ENCODE measurements around the gene PLA2G4D.

PLA2G4D gene

DNA sequence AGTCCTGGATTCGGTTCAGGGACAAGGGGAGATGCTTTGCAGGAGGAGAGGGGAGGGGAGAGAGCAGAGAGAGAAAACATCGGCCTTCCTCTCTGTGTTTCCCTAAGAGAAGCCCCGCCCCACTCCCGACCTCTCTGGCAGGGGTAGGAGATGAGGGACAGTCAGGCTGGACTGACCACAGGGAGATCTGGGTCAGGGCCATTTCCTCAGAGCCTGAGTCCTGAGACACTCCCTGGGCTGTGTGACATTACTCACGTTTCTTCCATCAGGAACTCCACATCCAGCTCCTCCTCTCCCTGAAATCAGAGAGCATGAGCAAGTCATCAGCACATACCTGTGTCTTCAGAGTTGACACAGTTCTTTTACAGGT is 9.1 kb downstream of the PLA2G4D start:
- Histone ChIP-seq H3K4me1 (ENCODE audit: control insufficient read depth, insufficient read depth, low read length, poor library complexity, severe bottlenecking) (peaks cover 5% of the 10 kb centered on the region), H3K36me3 (ENCODE audit: control insufficient read depth, insufficient read depth, low read length) (no peaks in the 10 kb centered on the region), H3K27me3 (replicated peaks; ENCODE audit: control insufficient read depth, insufficient read depth, low read length, poor library complexity, severe bottlenecking) (peaks cover 2% of the 10 kb centered on the region), H3K27ac (ENCODE audit: insufficient read depth, low read length, poor library complexity, severe bottlenecking) (no peak overlapping the region), H3K4me3 (ENCODE audit: insufficient read depth, low read depth, low read length, poor library complexity, severe bottlenecking) (no peak overlapping the region), H3K9me3 (ENCODE audit: control insufficient read depth, low read length) (no peaks in the 10 kb centered on the region)
- DNase-seq = no peak

DNA sequence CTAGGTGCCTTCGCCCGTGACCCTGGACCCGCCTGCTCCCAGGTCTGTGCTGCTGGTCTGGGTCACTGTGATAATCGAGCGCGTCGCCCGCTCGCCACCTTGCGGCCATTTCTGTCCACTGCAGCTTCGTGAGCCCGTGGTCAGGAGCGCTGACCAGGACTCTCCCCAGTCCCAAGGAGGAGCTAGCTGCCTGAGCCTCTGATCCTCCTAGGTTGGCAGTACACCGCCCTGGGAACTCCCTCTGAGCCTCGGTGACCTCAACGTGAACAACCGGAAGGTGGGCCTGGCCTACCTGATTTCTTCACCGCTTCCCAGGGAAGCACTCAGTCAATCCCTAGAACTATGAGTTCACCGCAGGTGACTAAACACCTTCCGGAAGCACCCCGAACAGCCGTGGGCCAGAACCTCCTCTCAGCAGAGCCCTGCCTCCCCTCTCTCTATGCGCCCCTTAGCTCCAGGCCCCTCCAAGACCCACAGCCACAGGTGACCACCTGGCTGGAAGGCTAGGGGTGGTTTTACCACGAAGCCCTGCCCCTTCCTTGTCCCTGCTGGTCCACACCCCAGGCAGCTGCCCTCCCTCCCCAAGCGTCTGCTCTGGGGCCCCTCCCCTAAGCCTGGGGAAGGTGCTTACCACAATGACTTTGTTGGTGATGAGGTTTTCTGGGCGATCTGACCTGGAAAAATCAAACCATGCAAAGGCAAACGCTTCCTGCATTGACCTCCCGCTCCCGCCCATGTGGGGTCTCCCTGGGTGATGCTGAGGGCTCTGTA is 9.7 kb downstream of the PLA2G4D start:
- Histone ChIP-seq H3K27ac (ENCODE audit: insufficient read depth, low read length, poor library complexity, severe bottlenecking) (no peak overlapping the region), H3K4me3 (ENCODE audit: insufficient read depth, low read depth, low read length, poor library complexity, severe bottlenecking) (no peak overlapping the region), H3K4me1 (ENCODE audit: control insufficient read depth, insufficient read depth, low read length, poor library complexity, severe bottlenecking) (peaks cover 5% of the 10 kb centered on the region), H3K9me3 (ENCODE audit: control insufficient read depth, low read length) (no peaks in the 10 kb centered on the region), H3K36me3 (ENCODE audit: control insufficient read depth, insufficient read depth, low read length) (no peaks in the 10 kb centered on the region), H3K27me3 (replicated peaks; ENCODE audit: control insufficient read depth, insufficient read depth, low read length, poor library complexity, severe bottlenecking) (peaks cover 2% of the 10 kb centered on the region)
- DNase-seq = peak; percentile 9 to 27 (median 10)

- no peak overlapping the region for H3K4me3 ChIP-seq (ENCODE audit: insufficient read depth, low read depth, low read length, poor library complexity, severe bottlenecking)
- no peak for DNase-seq
- H3K4me1 ChIP-seq (ENCODE audit: control insufficient read depth, insufficient read depth, low read length, poor library complexity, severe bottlenecking) = peaks cover 5% of the 10 kb centered on the region
- no peak overlapping the region for H3K27ac ChIP-seq (ENCODE audit: insufficient read depth, low read length, poor library complexity, severe bottlenecking)
- no peaks in the 10 kb centered on the region for H3K36me3 ChIP-seq (ENCODE audit: control insufficient read depth, insufficient read depth, low read length)
- no peaks in the 10 kb centered on the region for H3K9me3 ChIP-seq (ENCODE audit: control insufficient read depth, low read length)
- peaks cover 2% of the 10 kb centered on the region for H3K27me3 ChIP-seq (replicated peaks; ENCODE audit: control insufficient read depth, insufficient read depth, low read length, poor library complexity, severe bottlenecking)
Measured at GRCh38 chr15:42083916-42084315, 10.4 kb downstream of the PLA2G4D start.

GRCh38 chr15:42083605-42083908 is 10.8 kb downstream of the PLA2G4D start:
- Histone ChIP-seq H3K9me3 (ENCODE audit: control insufficient read depth, low read length) (no peaks in the 10 kb centered on the region), H3K27me3 (replicated peaks; ENCODE audit: control insufficient read depth, insufficient read depth, low read length, poor library complexity, severe bottlenecking) (peaks cover 2% of the 10 kb centered on the region), H3K4me3 (ENCODE audit: insufficient read depth, low read depth, low read length, poor library complexity, severe bottlenecking) (no peak overlapping the region), H3K27ac (ENCODE audit: insufficient read depth, low read length, poor library complexity, severe bottlenecking) (no peak overlapping the region), H3K4me1 (ENCODE audit: control insufficient read depth, insufficient read depth, low read length, poor library complexity, severe bottlenecking) (peaks cover 5% of the 10 kb centered on the region), H3K36me3 (ENCODE audit: control insufficient read depth, insufficient read depth, low read length) (no peaks in the 10 kb centered on the region)
- DNase-seq = no peak

DNA sequence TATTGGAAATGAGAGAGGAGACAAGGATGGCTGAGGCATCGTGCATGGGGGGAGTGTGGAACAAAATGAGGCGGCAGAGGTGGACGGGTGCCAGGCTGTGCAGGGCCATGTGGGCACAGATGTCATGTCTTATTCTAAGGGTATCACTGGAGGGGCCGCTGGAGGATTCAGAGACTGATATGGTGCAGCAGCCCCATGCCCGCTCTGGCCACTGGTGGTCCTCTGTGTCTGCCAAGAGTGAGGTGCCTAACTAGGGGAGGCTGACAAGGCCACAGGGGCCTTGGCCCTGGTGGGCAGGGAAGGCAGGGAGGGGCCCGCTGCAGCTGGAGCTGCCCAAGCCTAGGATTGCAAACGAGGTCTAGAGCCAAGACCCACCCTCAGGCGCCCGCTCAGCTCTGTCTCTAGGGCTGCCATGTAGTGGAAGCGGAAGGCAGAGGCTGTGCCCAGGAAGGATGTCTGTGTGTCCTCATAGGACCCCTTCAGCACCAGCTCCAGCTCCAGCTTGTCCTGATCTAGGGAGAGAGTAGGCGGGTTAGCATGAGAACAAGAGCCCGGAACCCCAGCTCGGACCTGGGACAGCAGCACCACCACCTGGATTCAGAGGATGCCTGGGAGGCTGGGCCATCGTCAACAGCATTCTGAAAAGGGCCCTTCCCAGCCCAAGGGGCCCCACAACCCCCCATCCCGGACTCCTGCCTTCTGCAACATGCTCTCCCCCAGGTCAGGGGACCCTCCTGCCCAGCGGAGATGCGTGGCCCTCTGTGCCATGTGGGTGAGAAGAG is 11.3 kb downstream of the PLA2G4D start:
- no peaks in the 10 kb centered on the region for H3K36me3 ChIP-seq (ENCODE audit: control insufficient read depth, insufficient read depth, low read length)
- H3K27ac ChIP-seq (ENCODE audit: insufficient read depth, low read length, poor library complexity, severe bottlenecking) = no peak overlapping the region
- H3K27me3 ChIP-seq (replicated peaks; ENCODE audit: control insufficient read depth, insufficient read depth, low read length, poor library complexity, severe bottlenecking) = peaks cover 2% of the 10 kb centered on the region
- no peaks in the 10 kb centered on the region for H3K9me3 ChIP-seq (ENCODE audit: control insufficient read depth, low read length)
- DNase-seq = no peak
- peaks cover 5% of the 10 kb centered on the region for H3K4me1 ChIP-seq (ENCODE audit: control insufficient read depth, insufficient read depth, low read length, poor library complexity, severe bottlenecking)
- no peak overlapping the region for H3K4me3 ChIP-seq (ENCODE audit: insufficient read depth, low read depth, low read length, poor library complexity, severe bottlenecking)

- H3K4me1 ChIP-seq (ENCODE audit: control insufficient read depth, insufficient read depth, low read length, poor library complexity, severe bottlenecking) = peaks cover 5% of the 10 kb centered on the region
- no peak overlapping the region for H3K4me3 ChIP-seq (ENCODE audit: insufficient read depth, low read depth, low read length, poor library complexity, severe bottlenecking)
- no peaks in the 10 kb centered on the region for H3K9me3 ChIP-seq (ENCODE audit: control insufficient read depth, low read length)
- H3K27me3 ChIP-seq (replicated peaks; ENCODE audit: control insufficient read depth, insufficient read depth, low read length, poor library complexity, severe bottlenecking) = peaks cover 2% of the 10 kb centered on the region
- no peak overlapping the region for H3K27ac ChIP-seq (ENCODE audit: insufficient read depth, low read length, poor library complexity, severe bottlenecking)
- no peaks in the 10 kb centered on the region for H3K36me3 ChIP-seq (ENCODE audit: control insufficient read depth, insufficient read depth, low read length)
- DNase-seq = no peak
Measured at GRCh38 chr15:42082141-42082540, 12.2 kb downstream of the PLA2G4D start.

GRCh38 chr15:42080919-42081830 is 13.2 kb downstream of the PLA2G4D start:
- no peak overlapping the region for H3K4me3 ChIP-seq (ENCODE audit: insufficient read depth, low read depth, low read length, poor library complexity, severe bottlenecking)
- H3K4me1 ChIP-seq (ENCODE audit: control insufficient read depth, insufficient read depth, low read length, poor library complexity, severe bottlenecking) = peaks cover 5% of the 10 kb centered on the region
- H3K27ac ChIP-seq (ENCODE audit: insufficient read depth, low read length, poor library complexity, severe bottlenecking) = no peak overlapping the region
- H3K27me3 ChIP-seq (replicated peaks; ENCODE audit: control insufficient read depth, insufficient read depth, low read length, poor library complexity, severe bottlenecking) = peaks cover 2% of the 10 kb centered on the region
- H3K36me3 ChIP-seq (ENCODE audit: control insufficient read depth, insufficient read depth, low read length) = no peaks in the 10 kb centered on the region
- no peaks in the 10 kb centered on the region for H3K9me3 ChIP-seq (ENCODE audit: control insufficient read depth, low read length)
- no peak for DNase-seq

GRCh38 chr15:42080186-42080918 is 14.0 kb downstream of the PLA2G4D start:
- Histone ChIP-seq H3K27me3 (replicated peaks; ENCODE audit: control insufficient read depth, insufficient read depth, low read length, poor library complexity, severe bottlenecking) (peaks cover 2% of the 10 kb centered on the region), H3K36me3 (ENCODE audit: control insufficient read depth, insufficient read depth, low read length) (no peaks in the 10 kb centered on the region), H3K4me3 (ENCODE audit: insufficient read depth, low read depth, low read length, poor library complexity, severe bottlenecking) (no peak overlapping the region), H3K27ac (ENCODE audit: insufficient read depth, low read length, poor library complexity, severe bottlenecking) (no peak overlapping the region), H3K9me3 (ENCODE audit: control insufficient read depth, low read length) (no peaks in the 10 kb centered on the region), H3K4me1 (ENCODE audit: control insufficient read depth, insufficient read depth, low read length, poor library complexity, severe bottlenecking) (peaks cover 5% of the 10 kb centered on the region)
- DNase-seq = no peak

- Histone ChIP-seq H3K36me3 (ENCODE audit: control insufficient read depth, insufficient read depth, low read length) (no peaks in the 10 kb centered on the region), H3K27me3 (replicated peaks; ENCODE audit: control insufficient read depth, insufficient read depth, low read length, poor library complexity, severe bottlenecking) (peaks cover 2% of the 10 kb centered on the region), H3K4me1 (ENCODE audit: control insufficient read depth, insufficient read depth, low read length, poor library complexity, severe bottlenecking) (peaks cover 3% of the 10 kb centered on the region), H3K4me3 (ENCODE audit: insufficient read depth, low read depth, low read length, poor library complexity, severe bottlenecking) (no peak overlapping the region), H3K27ac (ENCODE audit: insufficient read depth, low read length, poor library complexity, severe bottlenecking) (no peak overlapping the region), H3K9me3 (ENCODE audit: control insufficient read depth, low read length) (no peaks in the 10 kb centered on the region)
- DNase-seq = no peak
Measured at GRCh38 chr15:42079401-42079908, 14.9 kb downstream of the PLA2G4D start.

Measured in effector memory CD4-positive, alpha-beta T cell (primary cell).